DOHH2 (cell line): ENCODE data around the gene GOLGA5.

Experiments used
- CTCF ChIP-seq: fragments of 200-600 bp; sonication (generic); IDR thresholded peaks from one replicate; pipeline ENCODE4 v1.5.1; 2014; ENCODE audit warnings: antibody characterized with exemption, mild to moderate bottlenecking, low read depth, low read length; ENCODE audit not compliant: poor library complexity, severe bottlenecking
- EZH2phosphoT487 ChIP-seq: fragments of 200-600 bp; sonication (generic); IDR thresholded peaks from 2 replicates; pipeline ENCODE4 v1.6.1; 2017; ENCODE audit warnings: borderline replicate concordance, mild to moderate bottlenecking, antibody characterized with exemption, low read length, moderate library complexity, mixed read lengths

- TF ChIP-seq CTCF: no peak
- no peak for TF ChIP-seq EZH2phosphoT487
Observed at GRCh38 chr14:92850492-92850891, 56.4 kb downstream of the GOLGA5 start.
